ENCODE measurements around the gene NR1H3. TPM values are rescaled to one million over a fixed set of nuclear protein-coding genes. Genes with fewer than 3 reads are reported as not detected.

Gene NR1H3
- total RNA-seq, 2 experiments from 2014 or later = 6.2 to 14.7 TPM

GRCh38 chr11:47253660-47254059 lies 4.1 kb upstream of the NR1H3 start:
- Histone ChIP-seq H2AFZ (ENCODE audit: low read length) (no peak overlapping the region), H3K36me3 (ENCODE audit: insufficient read depth, low read length) (no peaks in the 10 kb centered on the region), H3K9me2 (ENCODE audit: insufficient read depth, low read length) (no peaks in the 10 kb centered on the region), H3K4me2 (ENCODE audit: low read length) (no peak overlapping the region), H3K4me3 (ENCODE audit: low read depth, low read length, poor library complexity, severe bottlenecking) (no peak overlapping the region), H3K9me3 (ENCODE audit: low read length) (no peaks in the 10 kb centered on the region), H4K20me1 (ENCODE audit: insufficient read depth, low read length) (no peaks in the 10 kb centered on the region), H3K79me2 (ENCODE audit: insufficient read depth, low read depth, low read length) (peaks cover 5% of the 10 kb centered on the region; the same call in 1 of the 2 replicates), H3K27ac (ENCODE audit: low read depth, low read length, poor library complexity, severe bottlenecking) (no peak overlapping the region), H3K4me1 (ENCODE audit: insufficient read depth, low read length, poor library complexity, severe bottlenecking) (peaks cover 5% of the 10 kb centered on the region)
- no peak for DNase-seq (ENCODE audit: low spot score)
- intact Hi-C loops (cut with micrococcal nuclease; ENCODE audit: unreplicated experiment) = no loop called here
- no TSS peak for BruUV-seq (replicated peaks)
- no peak for TF ChIP-seq CTCF (conservative IDR thresholded peaks at IDR 0.05; ENCODE audit: low read length)
- no peak for TF ChIP-seq EZH2phosphoT487 (IDR thresholded peaks at IDR 0.05; ENCODE audit: borderline replicate concordance, low read depth, low read length)
- ChIA-PET POLR2A (no interaction called here), CTCF (ENCODE audit: unreplicated experiment) (no interaction called here)

GRCh38 chr11:47254386-47254785 lies 3.4 kb upstream of the NR1H3 start:
- Histone ChIP-seq H3K36me3 (ENCODE audit: insufficient read depth, low read length) (no peaks in the 10 kb centered on the region), H3K4me1 (ENCODE audit: insufficient read depth, low read length, poor library complexity, severe bottlenecking) (peaks cover 4% of the 10 kb centered on the region), H3K9me3 (ENCODE audit: low read length) (no peaks in the 10 kb centered on the region), H2AFZ (ENCODE audit: low read length) (no peak overlapping the region), H4K20me1 (ENCODE audit: insufficient read depth, low read length) (no peaks in the 10 kb centered on the region), H3K4me2 (ENCODE audit: low read length) (no peak overlapping the region), H3K4me3 (ENCODE audit: low read depth, low read length, poor library complexity, severe bottlenecking) (no peak overlapping the region), H3K27ac (ENCODE audit: low read depth, low read length, poor library complexity, severe bottlenecking) (no peak overlapping the region), H3K79me2 (ENCODE audit: insufficient read depth, low read depth, low read length) (peaks cover 3% of the 10 kb centered on the region; the same call in 1 of the 2 replicates), H3K9me2 (ENCODE audit: insufficient read depth, low read length) (no peaks in the 10 kb centered on the region)
- TF ChIP-seq EZH2phosphoT487 (IDR thresholded peaks at IDR 0.05; ENCODE audit: borderline replicate concordance, low read depth, low read length) = no peak
- TF ChIP-seq CTCF (conservative IDR thresholded peaks at IDR 0.05; ENCODE audit: low read length) = no peak
- POLR2A ChIA-PET = no interaction called here
- intact Hi-C loops (cut with micrococcal nuclease; ENCODE audit: unreplicated experiment) = no loop called here
- no TSS peak for BruUV-seq (replicated peaks)
- no peak for DNase-seq (ENCODE audit: low spot score)
- CTCF ChIA-PET (ENCODE audit: unreplicated experiment) = no interaction called here

GRCh38 chr11:47256374-47256773 lies 1.4 kb upstream of the NR1H3 start:
- Histone ChIP-seq H2AFZ (ENCODE audit: low read length) (no peak overlapping the region), H3K36me3 (ENCODE audit: insufficient read depth, low read length) (no peaks in the 10 kb centered on the region), H3K4me3 (ENCODE audit: low read depth, low read length, poor library complexity, severe bottlenecking) (no peak overlapping the region), H3K27ac (ENCODE audit: low read depth, low read length, poor library complexity, severe bottlenecking) (no peak overlapping the region), H4K20me1 (ENCODE audit: insufficient read depth, low read length) (no peaks in the 10 kb centered on the region), H3K9me2 (ENCODE audit: insufficient read depth, low read length) (no peaks in the 10 kb centered on the region), H3K4me1 (ENCODE audit: insufficient read depth, low read length, poor library complexity, severe bottlenecking) (peaks cover 4% of the 10 kb centered on the region), H3K9me3 (ENCODE audit: low read length) (no peaks in the 10 kb centered on the region), H3K79me2 (ENCODE audit: insufficient read depth, low read depth, low read length) (no peaks in the 10 kb centered on the region), H3K4me2 (ENCODE audit: low read length) (no peak overlapping the region)
- TF ChIP-seq CTCF (conservative IDR thresholded peaks at IDR 0.05; ENCODE audit: low read length) (no peak), EZH2phosphoT487 (IDR thresholded peaks at IDR 0.05; ENCODE audit: borderline replicate concordance, low read depth, low read length) (no peak)
- no peak for DNase-seq (ENCODE audit: low spot score)
- ChIA-PET CTCF (ENCODE audit: unreplicated experiment) (no interaction called here), POLR2A (interaction anchor here (0.9 kb wide), 1 partner anchor 9 kb away, joined by 3 read pairs; no protein-coding TSS in a partner anchor)
- BruUV-seq (replicated peaks) = no TSS peak
- intact Hi-C loops (cut with micrococcal nuclease; ENCODE audit: unreplicated experiment) = no loop called here

Measured in OCI-LY7 (cell line).